NCI-H524 (cell line): ENCODE data around the gene SHISAL1.

Source experiments
- DNase-seq, 2 experiments: peaks; one replicate each; lab custom pipeline; 2025; lab: John Stamatoyannopoulos, UW

Gene SHISAL1

GRCh38 chr22:44301039-44301438 lies 11.7 kb downstream of the SHISAL1 start:
- no peak for DNase-seq

GRCh38 chr22:44299124-44299523 lies 13.6 kb downstream of the SHISAL1 start:
- no peak for DNase-seq

- no peak for DNase-seq
Observed at GRCh38 chr22:44298406-44299091, 14.2 kb downstream of the SHISAL1 start.

- no peak for DNase-seq
Observed at GRCh38 chr22:44297470-44298061, 15.2 kb downstream of the SHISAL1 start.

- no peak for DNase-seq
Observed at GRCh38 chr22:44295406-44295805, 17.3 kb downstream of the SHISAL1 start.

- peak in 1 of 2 experiments; percentile 8 for DNase-seq
Observed at GRCh38 chr22:44293876-44294275, 18.9 kb downstream of the SHISAL1 start.

- no peak for DNase-seq
Observed at GRCh38 chr22:44293034-44293433, 19.7 kb downstream of the SHISAL1 start.

GRCh38 chr22:44292521-44292920 lies 20.2 kb downstream of the SHISAL1 start:
- DNase-seq = no peak

- DNase-seq = no peak
Observed at GRCh38 chr22:44291674-44292360, 20.9 kb downstream of the SHISAL1 start.

- no peak for DNase-seq
Observed at GRCh38 chr22:44291265-44291664, 21.5 kb downstream of the SHISAL1 start.

- no peak for DNase-seq
Observed at GRCh38 chr22:44289414-44290171, 23.2 kb downstream of the SHISAL1 start.

- DNase-seq = no peak
Observed at GRCh38 chr22:44288913-44289312, 23.8 kb downstream of the SHISAL1 start.

GRCh38 chr22:44287741-44288140 lies 25.0 kb downstream of the SHISAL1 start:
- no peak for DNase-seq

- no peak for DNase-seq
Observed at GRCh38 chr22:44287121-44287693, 25.5 kb downstream of the SHISAL1 start.

- no peak for DNase-seq
Observed at GRCh38 chr22:44286646-44287045, 26.1 kb downstream of the SHISAL1 start.

- no peak for DNase-seq
Observed at GRCh38 chr22:44284711-44285110, 28.0 kb downstream of the SHISAL1 start.

GRCh38 chr22:44281768-44282637 lies 30.7 kb downstream of the SHISAL1 start:
- DNase-seq = peak; percentile 12 to 64

GRCh38 chr22:44280665-44281188 lies 32.0 kb downstream of the SHISAL1 start:
- no peak for DNase-seq

- DNase-seq = no peak
Observed at GRCh38 chr22:44279069-44279360, 33.7 kb downstream of the SHISAL1 start.

- DNase-seq = no peak
Observed at GRCh38 chr22:44278243-44279068, 34.3 kb downstream of the SHISAL1 start.
